ENCODE results near the gene ZNF597.

The ZNF597 gene

DNA sequence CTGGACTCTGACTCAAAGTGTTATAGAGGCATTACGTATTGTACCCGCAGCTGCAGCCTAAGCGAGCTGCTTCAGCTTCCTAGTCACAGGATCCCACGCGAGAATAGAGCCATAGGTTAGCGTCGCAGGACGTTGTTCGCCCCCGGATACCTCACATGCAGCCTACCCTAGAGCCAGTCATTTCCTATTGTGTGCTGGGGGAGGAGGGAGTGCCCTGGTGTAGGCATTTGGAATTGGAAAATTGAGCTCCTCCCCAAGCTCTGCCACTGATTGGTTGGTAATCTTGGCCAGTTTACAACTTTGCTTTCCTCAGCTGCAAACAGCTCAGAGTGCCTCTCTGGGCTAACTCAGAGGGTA is 706 bp upstream of the ZNF597 start:
- TF ChIP-seq, protein P1, sequence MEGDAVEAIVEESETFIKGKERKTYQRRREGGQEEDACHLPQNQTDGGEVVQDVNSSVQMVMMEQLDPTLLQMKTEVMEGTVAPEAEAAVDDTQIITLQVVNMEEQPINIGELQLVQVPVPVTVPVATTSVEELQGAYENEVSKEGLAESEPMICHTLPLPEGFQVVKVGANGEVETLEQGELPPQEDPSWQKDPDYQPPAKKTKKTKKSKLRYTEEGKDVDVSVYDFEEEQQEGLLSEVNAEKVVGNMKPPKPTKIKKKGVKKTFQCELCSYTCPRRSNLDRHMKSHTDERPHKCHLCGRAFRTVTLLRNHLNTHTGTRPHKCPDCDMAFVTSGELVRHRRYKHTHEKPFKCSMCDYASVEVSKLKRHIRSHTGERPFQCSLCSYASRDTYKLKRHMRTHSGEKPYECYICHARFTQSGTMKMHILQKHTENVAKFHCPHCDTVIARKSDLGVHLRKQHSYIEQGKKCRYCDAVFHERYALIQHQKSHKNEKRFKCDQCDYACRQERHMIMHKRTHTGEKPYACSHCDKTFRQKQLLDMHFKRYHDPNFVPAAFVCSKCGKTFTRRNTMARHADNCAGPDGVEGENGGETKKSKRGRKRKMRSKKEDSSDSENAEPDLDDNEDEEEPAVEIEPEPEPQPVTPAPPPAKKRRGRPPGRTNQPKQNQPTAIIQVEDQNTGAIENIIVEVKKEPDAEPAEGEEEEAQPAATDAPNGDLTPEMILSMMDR (IDR thresholded peaks at IDR 0.05; ENCODE audit: insufficient read depth, low read depth, low read length, missing control alignments), result no peak
- DNase-seq (ENCODE audit: low read depth), result peak; percentile 51
- H3K4me3 ChIP-seq (ENCODE audit: low read depth, low read length), result peak overlapping the region; percentile 90

- DNase-seq (ENCODE audit: low read depth), result no peak
- TF ChIP-seq, protein P1 (IDR thresholded peaks at IDR 0.05; ENCODE audit: insufficient read depth, low read depth, low read length, missing control alignments), result no peak
- H3K4me3 ChIP-seq (ENCODE audit: low read depth, low read length), result no peak overlapping the region
Measured at GRCh38 chr16:3439637-3440036, 3.7 kb downstream of the ZNF597 start.

GRCh38 chr16:3434373-3434772 is 8.9 kb downstream of the ZNF597 start:
- TF ChIP-seq, protein P1 (IDR thresholded peaks at IDR 0.05; ENCODE audit: insufficient read depth, low read depth, low read length, missing control alignments), result no peak
- peak; percentile 16 for DNase-seq (ENCODE audit: low read depth)
- no peak overlapping the region for H3K4me3 ChIP-seq (ENCODE audit: low read depth, low read length)

DNA sequence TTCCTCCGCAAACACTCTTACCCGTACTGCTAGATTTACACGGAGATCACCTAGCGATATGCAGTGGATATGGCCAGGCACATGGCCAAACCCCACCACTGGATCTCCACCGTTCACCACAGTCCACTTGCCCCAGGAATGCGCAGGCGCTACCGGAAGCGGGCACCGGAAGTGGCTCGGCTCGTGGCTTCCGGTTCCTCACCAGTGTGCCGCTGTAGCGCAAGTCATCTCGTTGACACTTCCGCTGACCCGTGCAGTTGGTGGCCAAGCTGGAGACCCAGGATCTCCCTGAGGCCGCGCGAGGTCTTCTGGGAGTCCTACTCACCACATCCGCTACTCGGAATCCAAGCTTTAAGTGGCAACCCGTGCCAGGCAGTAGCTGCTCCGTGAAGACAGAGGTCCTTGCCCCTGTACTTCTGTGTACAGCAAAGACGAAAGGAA is 11.5 kb downstream of the ZNF597 start:
- TF ChIP-seq, protein P1 (IDR thresholded peaks at IDR 0.05; ENCODE audit: insufficient read depth, low read depth, low read length, missing control alignments), result no peak
- no peak for DNase-seq (ENCODE audit: low read depth)
- H3K4me3 ChIP-seq (ENCODE audit: low read depth, low read length), result no peak overlapping the region

- no peak overlapping the region for H3K4me3 ChIP-seq (ENCODE audit: low read depth, low read length)
- DNase-seq (ENCODE audit: low read depth), result no peak
- TF ChIP-seq, protein P1 (IDR thresholded peaks at IDR 0.05; ENCODE audit: insufficient read depth, low read depth, low read length, missing control alignments), result no peak
Measured at GRCh38 chr16:3413730-3414379, 29.4 kb downstream of the ZNF597 start.

- TF ChIP-seq, protein P1 (IDR thresholded peaks at IDR 0.05; ENCODE audit: insufficient read depth, low read depth, low read length, missing control alignments), result no peak
- no peak overlapping the region for H3K4me3 ChIP-seq (ENCODE audit: low read depth, low read length)
- DNase-seq (ENCODE audit: low read depth), result no peak
Measured at GRCh38 chr16:3408561-3409197, 34.6 kb downstream of the ZNF597 start.

All from GM12865 (cell line).